Measurements from ENCODE around the gene CHST14.
"Not testable (repeated sequence)": the region's sequence is repeated elsewhere in the genome, so short reads cannot be mapped to it uniquely, and the experiment has no call there.

CHST14 gene

DNA sequence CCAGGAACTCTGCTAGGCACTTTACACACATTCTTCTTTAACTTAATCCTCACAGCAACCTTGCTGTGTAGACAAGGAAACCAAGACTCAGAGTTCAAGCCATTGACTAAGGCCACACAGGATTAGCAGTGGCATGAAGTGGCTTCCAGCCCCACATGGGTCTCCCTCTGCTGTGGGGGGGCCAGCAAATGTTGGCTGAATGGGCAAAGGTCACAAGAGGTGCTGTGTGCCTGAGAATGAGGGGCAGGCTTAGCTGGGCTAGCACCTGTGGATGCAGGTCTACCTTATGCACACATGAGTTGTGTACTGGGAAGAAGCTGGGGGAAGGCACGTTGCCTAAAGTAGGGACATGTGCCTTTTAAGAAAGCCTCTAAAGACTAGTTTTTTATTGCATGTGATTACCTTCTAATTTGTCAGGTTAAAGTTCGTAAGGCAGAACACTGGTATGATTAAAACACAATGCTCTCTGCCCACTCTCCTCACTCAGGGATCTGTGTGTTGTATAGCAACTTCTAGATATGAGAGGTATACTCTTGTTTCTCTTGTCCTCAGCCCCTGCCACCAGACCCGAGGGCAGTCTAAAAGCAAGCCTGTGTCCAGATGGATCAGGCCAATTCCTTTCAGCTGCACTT lies 19.1 kb upstream of the CHST14 start:
- Histone ChIP-seq H3K4me3 (ENCODE audit: low read depth, low read length) (no peak overlapping the region), H3K4me1 (peaks cover 15% of the 10 kb centered on the region), H3K36me3 (no peaks in the 10 kb centered on the region), H3K27me3 (no peaks in the 10 kb centered on the region), H3K9me3 (no peaks in the 10 kb centered on the region)
- DNase-seq, result no peak
- no peak for TF ChIP-seq CTCF (IDR thresholded peaks at IDR 0.05; ENCODE audit: low read depth, low read length)

- Histone ChIP-seq H3K9me3 (no peaks in the 10 kb centered on the region), H3K4me3 (ENCODE audit: low read depth, low read length) (no peak overlapping the region), H3K27me3 (no peaks in the 10 kb centered on the region), H3K4me1 (peaks cover 15% of the 10 kb centered on the region), H3K36me3 (no peaks in the 10 kb centered on the region)
- no peak for DNase-seq
- TF ChIP-seq CTCF (IDR thresholded peaks at IDR 0.05; ENCODE audit: low read depth, low read length), result no peak
Observed at GRCh38 chr15:40452296-40453090, 18.3 kb upstream of the CHST14 start.

DNA sequence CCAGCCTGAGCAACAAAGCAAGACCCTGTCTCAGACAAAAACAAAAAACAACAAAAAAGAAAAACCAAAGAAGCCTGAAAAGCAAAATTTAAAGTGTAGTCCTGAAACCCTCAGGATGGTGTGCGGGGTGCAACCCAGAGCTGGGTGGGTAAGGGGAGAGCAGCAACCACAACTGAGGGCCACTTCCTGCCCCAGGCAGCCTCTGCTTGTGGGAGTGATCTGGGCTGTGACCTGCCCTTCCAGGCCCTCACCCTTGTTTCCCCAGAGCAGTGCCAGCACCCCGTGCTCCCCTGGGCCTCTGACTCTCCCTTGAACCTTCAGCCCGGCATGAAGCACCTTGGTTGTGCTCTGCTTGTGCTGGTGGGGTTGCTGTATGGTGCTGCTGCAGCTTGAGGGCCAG lies 16.8 kb upstream of the CHST14 start:
- H3K9me3 ChIP-seq, DNase-seq: not testable (repeated sequence)

DNA sequence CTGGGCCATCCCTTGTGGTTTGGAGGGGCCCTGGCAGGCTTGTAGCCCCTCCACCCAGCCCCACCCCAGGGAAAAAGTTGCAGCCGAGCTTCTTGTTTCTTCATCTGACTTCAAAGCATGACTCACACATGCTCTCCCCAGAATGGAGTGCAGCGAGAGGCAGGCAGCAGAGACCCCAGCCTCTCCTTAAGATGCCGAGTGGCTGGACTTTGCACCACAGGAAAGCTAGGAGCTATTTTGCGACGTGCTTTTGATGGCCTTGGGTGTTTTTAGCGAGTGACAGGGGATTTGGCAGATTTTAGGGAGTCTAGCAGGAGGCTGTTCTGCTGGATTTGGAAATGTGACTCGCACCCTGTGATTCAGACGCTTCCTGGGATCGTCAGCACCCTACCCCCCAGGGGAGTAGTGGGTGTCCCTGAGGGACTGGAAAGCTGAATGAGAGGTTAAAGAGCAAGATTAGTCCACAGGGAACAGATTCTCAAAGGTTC lies 15.8 kb upstream of the CHST14 start:
- H3K4me3 ChIP-seq (ENCODE audit: low read depth, low read length), result no peak overlapping the region
- TF ChIP-seq CTCF (IDR thresholded peaks at IDR 0.05; ENCODE audit: low read depth, low read length), result no peak

More for the DNA sequence above, 16.8 kb upstream of the CHST14 start:
- not testable (repeated sequence) for H3K4me3 ChIP-seq (ENCODE audit: low read depth, low read length); H3K27me3 ChIP-seq; H3K36me3 ChIP-seq
- H3K4me1 ChIP-seq, result peaks cover 15% of the 10 kb centered on the region

DNA sequence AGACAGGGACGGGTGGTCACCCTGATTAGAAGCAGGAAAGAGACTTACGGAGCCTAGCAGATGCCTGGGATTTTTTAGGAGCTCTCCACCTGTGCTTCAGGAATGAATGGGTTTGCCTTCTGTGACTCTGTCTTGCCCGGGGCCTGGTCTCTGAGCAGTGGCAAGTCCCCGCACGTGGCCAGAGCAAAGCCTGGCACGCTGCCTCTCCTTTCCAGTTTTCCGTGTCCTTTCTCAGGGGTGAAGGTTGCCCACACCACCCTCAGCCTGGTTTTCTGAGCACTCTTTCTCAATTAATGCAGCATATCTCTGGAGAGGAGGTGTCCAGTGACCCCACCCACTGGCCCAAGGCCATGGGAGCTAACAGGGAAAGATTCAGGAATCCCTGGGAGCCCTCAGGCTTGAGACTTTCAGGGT lies 14.5 kb upstream of the CHST14 start:
- Histone ChIP-seq H3K36me3 (peaks cover 16% of the 10 kb centered on the region), H3K4me1 (peaks cover 15% of the 10 kb centered on the region)
- TF ChIP-seq CTCF (IDR thresholded peaks at IDR 0.05; ENCODE audit: low read depth, low read length), result no peak

More for the DNA sequence above, 15.8 kb upstream of the CHST14 start:
- Histone ChIP-seq H3K4me1 (peaks cover 15% of the 10 kb centered on the region), H3K9me3 (no peaks in the 10 kb centered on the region), H3K27me3 (no peaks in the 10 kb centered on the region), H3K36me3 (peaks cover 14% of the 10 kb centered on the region)
- no peak for DNase-seq

GRCh38 chr15:40456738-40457137 lies 14.0 kb upstream of the CHST14 start:
- Histone ChIP-seq H3K4me3 (ENCODE audit: low read depth, low read length) (no peak overlapping the region), H3K27me3 (no peaks in the 10 kb centered on the region), H3K9me3 (no peaks in the 10 kb centered on the region), H3K4me1 (peaks cover 15% of the 10 kb centered on the region), H3K36me3 (peaks cover 16% of the 10 kb centered on the region)
- TF ChIP-seq CTCF (IDR thresholded peaks at IDR 0.05; ENCODE audit: low read depth, low read length), result no peak
- no peak for DNase-seq

More for the DNA sequence above, 14.5 kb upstream of the CHST14 start:
- no peaks in the 10 kb centered on the region for H3K9me3 ChIP-seq
- no peak overlapping the region for H3K4me3 ChIP-seq (ENCODE audit: low read depth, low read length)
- H3K27me3 ChIP-seq, result no peaks in the 10 kb centered on the region
- DNase-seq, result no peak

Data from BE2C (cell line).